Breast epithelium (tissue), 4 donors: Measurements from ENCODE around the gene MAP4. TPM values are rescaled to one million over a fixed set of nuclear protein-coding genes. Genes with fewer than 3 reads are reported as not detected.

Source experiments
- DNase-seq, 2 donors: peaks; one replicate each; pipeline ENCODE4 v3.0.0-alpha.2; 2019; ENCODE audit warnings: low spot score in 2 of 2
- H3K27ac ChIP-seq, 2 donors: fragments of 200-600 bp; sonication (generic) in 1 of 2; one replicate each; pipeline ENCODE4 v1.5.1; 2016 to 2019; ENCODE audit warnings: mild to moderate bottlenecking in 1 of 2
- H3K27me3 ChIP-seq, 2 donors: fragments of 200-600 bp; sonication (generic) in 1 of 2; one replicate each; pipeline versions ENCODE4 v1.5.1 to v1.6.0; 2017 to 2019; ENCODE audit warnings: control low read depth in 1 of 2, mild to moderate bottlenecking in 1 of 2
- H3K36me3 ChIP-seq: fragments of 200-600 bp; one replicate; pipeline ENCODE4 v1.5.1; 2019
- H3K4me1 ChIP-seq, 2 donors: fragments of 200-600 bp; sonication (generic); one replicate each; pipeline ENCODE4 v1.5.1; 2016 to 2019; ENCODE audit warnings: control low read depth in 1 of 2
- H3K4me3 ChIP-seq, 3 donors: fragments of 200-600 bp; sonication (generic); 1 replicate in 2 of 3; 2 replicates in 1 of 3; pipeline ENCODE4 v1.5.1; 2016 to 2019; ENCODE audit warnings: mild to moderate bottlenecking in 3 of 3, moderate library complexity in 2 of 3
- H3K9me3 ChIP-seq, 2 donors: fragments of 200-600 bp; sonication (generic) in 1 of 2; one replicate each; pipeline ENCODE4 v1.5.1; 2016 to 2019; ENCODE audit warnings: control low read depth in 1 of 2
- POLR2A ChIP-seq: fragments of 450-650 bp; IDR thresholded peaks from one replicate; pipeline ENCODE4 v1.6.1; 2016; ENCODE audit warnings: antibody characterized with exemption, mild to moderate bottlenecking, moderate library complexity
- POLR2AphosphoS5 ChIP-seq, 3 donors: sonication (generic); formaldehyde crosslinking; IDR thresholded peaks; one replicate each; pipeline ENCODE4 v1.6.1; 2017; ENCODE audit warnings: antibody characterized with exemption in 3 of 3
- intact Hi-C: fragments of 100-400 bp; cut with DNase I; formaldehyde crosslinking; loops from one replicate; pipeline ENCODE4 v1.15.1; 2023; ENCODE audit warnings: low total_unique reads
- total RNA-seq, 3 donors: library from RNA; depleted of rRNA; stranded (reverse); fragments of >200 nt; gene quantifications; one replicate each; pipeline ENCODE4 v1.1.0, GENCODE V29; 2016
- TF ChIP-seq, protein P1 (sequence below), 3 donors: fragments of 450-650 bp; IDR thresholded peaks; one replicate each; pipeline ENCODE4 v1.5.1; 2016 to 2017; ENCODE audit warnings: antibody characterized with exemption in 3 of 3, mild to moderate bottlenecking in 3 of 3, moderate library complexity in 3 of 3

MAP4 gene
- total RNA-seq, 3 donors from 2014 or later, result 72.0 to 167 (median 99.0) TPM

DNA sequence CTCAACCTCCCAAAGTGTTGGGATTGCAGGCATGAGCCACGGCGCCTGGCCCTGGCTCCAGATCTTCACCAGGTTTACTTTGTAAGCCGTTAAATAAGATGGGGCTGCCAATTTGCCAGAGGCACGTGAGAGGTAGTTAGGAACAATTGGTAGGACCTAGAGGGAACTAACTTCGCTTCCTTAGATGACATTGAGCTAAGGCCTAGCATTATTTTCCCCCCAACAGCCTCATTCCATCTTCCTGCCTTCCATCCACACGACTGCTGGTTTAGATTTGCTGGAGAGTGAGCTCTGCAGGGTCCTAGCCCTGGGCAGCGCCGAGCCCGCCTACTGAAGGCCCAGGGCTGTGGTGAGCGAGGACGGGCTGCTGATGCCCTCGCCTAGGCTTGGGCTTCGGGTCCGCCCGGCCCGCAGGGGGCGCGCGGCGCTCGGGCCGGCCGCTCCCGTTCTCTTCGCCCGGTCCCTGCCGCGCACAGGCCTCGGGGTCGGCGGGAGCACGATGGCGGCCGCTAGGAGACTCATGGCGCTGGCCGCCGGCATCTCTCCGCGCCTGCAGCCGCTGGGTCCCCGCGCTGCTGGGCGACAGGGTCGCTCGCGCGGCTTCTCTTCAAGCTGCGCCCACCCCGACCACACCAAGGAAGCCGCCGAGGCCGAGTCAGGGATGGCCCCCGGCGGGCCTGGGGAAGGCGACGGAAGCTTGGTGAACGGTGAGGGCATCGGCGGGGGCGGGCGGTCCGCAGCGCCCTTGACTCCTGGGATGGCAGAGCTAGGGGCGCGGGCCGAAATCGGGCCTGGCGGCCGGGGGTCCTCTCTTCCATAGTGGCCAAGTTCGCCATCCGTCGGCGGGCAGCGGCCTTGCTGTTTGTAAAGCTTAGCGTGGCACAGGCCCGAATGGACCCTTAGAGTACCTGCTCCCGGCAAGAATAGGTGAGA is 191.4 kb downstream of the MAP4 start:
- H3K27ac ChIP-seq, result peak overlapping the region; percentile 79 to 85
- DNase-seq, result peak; percentile 38 to 73
- intact Hi-C loops, result no loop called here
- no peak for TF ChIP-seq POLR2A
- TF ChIP-seq, protein P1, sequence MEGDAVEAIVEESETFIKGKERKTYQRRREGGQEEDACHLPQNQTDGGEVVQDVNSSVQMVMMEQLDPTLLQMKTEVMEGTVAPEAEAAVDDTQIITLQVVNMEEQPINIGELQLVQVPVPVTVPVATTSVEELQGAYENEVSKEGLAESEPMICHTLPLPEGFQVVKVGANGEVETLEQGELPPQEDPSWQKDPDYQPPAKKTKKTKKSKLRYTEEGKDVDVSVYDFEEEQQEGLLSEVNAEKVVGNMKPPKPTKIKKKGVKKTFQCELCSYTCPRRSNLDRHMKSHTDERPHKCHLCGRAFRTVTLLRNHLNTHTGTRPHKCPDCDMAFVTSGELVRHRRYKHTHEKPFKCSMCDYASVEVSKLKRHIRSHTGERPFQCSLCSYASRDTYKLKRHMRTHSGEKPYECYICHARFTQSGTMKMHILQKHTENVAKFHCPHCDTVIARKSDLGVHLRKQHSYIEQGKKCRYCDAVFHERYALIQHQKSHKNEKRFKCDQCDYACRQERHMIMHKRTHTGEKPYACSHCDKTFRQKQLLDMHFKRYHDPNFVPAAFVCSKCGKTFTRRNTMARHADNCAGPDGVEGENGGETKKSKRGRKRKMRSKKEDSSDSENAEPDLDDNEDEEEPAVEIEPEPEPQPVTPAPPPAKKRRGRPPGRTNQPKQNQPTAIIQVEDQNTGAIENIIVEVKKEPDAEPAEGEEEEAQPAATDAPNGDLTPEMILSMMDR (IDR thresholded peaks at IDR 0.05), result peak; percentile 30 to 87 (median 47)
- TF ChIP-seq POLR2AphosphoS5 (IDR thresholded peaks at IDR 0.05), result peak; percentile 18 to 54 (median 39)
- no peaks in the 10 kb centered on the region for H3K27me3 ChIP-seq
- peaks cover 0 to 6% of the 10 kb centered on the region in 2 donors for H3K4me1 ChIP-seq
- H3K4me3 ChIP-seq, result peak overlapping the region; percentile 67 to 86 (median 80)
- no peaks in the 10 kb centered on the region for H3K36me3 ChIP-seq
- H3K9me3 ChIP-seq, result no peaks in the 10 kb centered on the region

DNA sequence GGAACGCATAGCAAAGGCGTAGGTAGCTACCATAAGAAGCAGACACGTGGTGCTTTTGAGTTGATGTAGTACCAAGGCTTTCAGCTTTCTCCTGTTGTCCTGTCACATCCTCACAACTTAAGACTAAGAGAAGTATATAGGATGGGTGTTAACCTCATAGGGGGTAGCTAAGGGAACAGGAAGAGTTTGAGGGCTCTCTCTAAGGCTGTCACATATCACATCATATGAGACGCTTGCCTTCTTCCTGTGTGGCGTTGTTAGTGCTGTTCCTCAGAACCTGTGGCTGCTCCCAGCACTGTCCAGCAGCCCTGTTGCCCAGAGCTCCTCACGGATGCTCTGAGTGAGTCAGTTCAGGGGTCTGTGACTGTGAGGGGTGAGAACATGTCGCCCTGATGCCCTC is 198.6 kb downstream of the MAP4 start:
- H3K9me3 ChIP-seq, result no peaks in the 10 kb centered on the region
- no peaks in the 10 kb centered on the region for H3K4me1 ChIP-seq
- intact Hi-C loops, result no loop called here
- no peak for TF ChIP-seq POLR2A
- TF ChIP-seq, protein P1 (IDR thresholded peaks at IDR 0.05), result no peak
- TF ChIP-seq POLR2AphosphoS5 (IDR thresholded peaks at IDR 0.05), result no peak
- no peaks in the 10 kb centered on the region for H3K36me3 ChIP-seq
- no peak for DNase-seq
- no peaks in the 10 kb centered on the region for H3K27me3 ChIP-seq
- no peak overlapping the region for H3K4me3 ChIP-seq
- no peak overlapping the region for H3K27ac ChIP-seq

DNA sequence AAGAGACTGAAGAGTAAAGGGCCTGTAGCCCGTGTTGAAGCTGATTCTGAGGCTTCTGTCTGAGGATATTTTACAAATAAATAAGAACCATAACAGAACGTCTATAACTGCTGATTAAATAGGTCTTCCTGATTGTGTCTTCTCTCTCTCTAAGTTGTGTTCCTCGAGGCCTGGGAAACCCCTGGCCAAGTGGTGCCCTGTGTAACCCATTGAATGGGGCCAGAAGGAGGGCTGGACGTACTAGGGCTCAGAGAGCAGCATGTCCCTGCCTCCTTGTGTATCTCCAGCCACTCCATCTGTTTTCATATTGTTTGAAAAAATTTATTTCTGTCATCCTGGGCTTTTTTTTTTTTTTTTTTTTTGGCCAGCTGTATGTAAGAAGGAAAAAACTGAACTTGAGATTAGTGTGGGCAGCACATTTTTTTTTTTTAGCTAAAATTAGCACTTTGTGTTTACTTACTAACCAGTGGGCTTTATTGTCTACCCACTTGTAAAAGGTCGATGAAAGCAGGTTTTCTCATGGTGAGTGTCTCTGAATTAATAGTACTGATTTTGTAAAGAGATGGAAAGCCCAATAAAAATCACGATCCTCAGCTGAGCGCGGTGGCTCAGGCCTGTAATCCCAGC is 202.6 kb downstream of the MAP4 start:
- TF ChIP-seq POLR2A, result no peak
- Histone ChIP-seq H3K4me1 (no peaks in the 10 kb centered on the region), H3K9me3 (no peaks in the 10 kb centered on the region), H3K36me3 (no peaks in the 10 kb centered on the region), H3K27ac (no peak overlapping the region), H3K4me3 (no peak overlapping the region), H3K27me3 (no peaks in the 10 kb centered on the region)
- intact Hi-C loops, result no loop called here
- DNase-seq, result no peak

DNA sequence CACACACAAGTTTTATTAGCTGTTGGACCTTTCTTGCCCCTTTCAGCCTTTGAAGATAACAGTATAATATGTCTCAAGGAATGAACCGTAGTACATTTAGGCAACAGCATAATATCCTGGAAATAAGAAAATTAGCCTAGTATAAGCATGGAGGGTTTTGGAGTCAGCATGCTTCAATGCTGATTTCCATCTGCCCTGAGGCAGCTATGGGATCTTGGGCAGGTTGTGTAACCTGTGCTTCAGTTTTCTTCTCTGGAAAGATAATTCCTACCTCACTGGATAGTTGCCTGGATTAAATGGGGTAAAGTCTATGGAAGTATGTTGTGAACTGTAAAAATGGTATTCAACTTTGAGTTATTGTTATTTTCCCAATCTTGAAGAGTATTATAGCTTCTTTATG is 211.6 kb downstream of the MAP4 start:
- no peak for DNase-seq
- TF ChIP-seq POLR2A, result no peak
- no peak for TF ChIP-seq POLR2AphosphoS5 (IDR thresholded peaks at IDR 0.05)
- TF ChIP-seq, protein P1 (IDR thresholded peaks at IDR 0.05), result no peak
- no peak overlapping the region for H3K4me3 ChIP-seq
- intact Hi-C loops, result no loop called here
- no peaks in the 10 kb centered on the region for H3K36me3 ChIP-seq
- no peaks in the 10 kb centered on the region for H3K9me3 ChIP-seq
- H3K27ac ChIP-seq, result no peak overlapping the region
- no peaks in the 10 kb centered on the region for H3K27me3 ChIP-seq
- H3K4me1 ChIP-seq, result peaks cover 4 to 9% of the 10 kb centered on the region in 2 donors

DNA sequence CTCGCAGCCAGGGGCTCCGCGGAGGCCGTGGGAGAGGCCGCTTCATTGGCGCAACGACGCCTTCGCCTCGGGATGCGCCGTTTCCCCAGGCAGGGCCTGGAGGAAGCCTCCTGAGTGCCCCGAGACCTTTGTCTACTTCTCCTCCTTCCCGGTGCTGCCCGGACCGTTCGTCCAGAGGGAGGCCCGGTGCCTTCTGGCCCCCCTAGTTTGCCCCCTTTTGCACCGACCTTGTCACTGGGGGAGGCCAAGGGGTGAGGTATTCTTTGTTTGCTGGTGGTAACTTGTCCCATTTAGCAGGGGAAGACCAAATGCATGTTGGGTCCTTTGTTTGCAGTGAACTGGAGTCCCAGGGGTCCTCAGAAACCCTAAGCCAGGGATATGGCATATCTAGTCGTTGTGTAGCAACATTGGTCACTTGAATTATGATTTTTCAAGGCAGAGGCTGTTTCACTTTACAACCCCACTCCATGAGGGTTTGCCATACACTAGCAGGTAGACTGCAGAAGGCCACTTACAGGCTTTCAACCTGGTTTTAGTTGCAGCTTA is 212.7 kb downstream of the MAP4 start:
- no peaks in the 10 kb centered on the region for H3K27me3 ChIP-seq
- peak overlapping the region; percentile 77 to 91 (median 80) for H3K4me3 ChIP-seq
- H3K27ac ChIP-seq, result peak overlapping the region; percentile 92 to 94
- H3K36me3 ChIP-seq, result no peaks in the 10 kb centered on the region
- DNase-seq, result no peak
- intact Hi-C loops, result no loop called here
- no peaks in the 10 kb centered on the region for H3K9me3 ChIP-seq
- H3K4me1 ChIP-seq, result peaks cover 4 to 9% of the 10 kb centered on the region in 2 donors
- TF ChIP-seq, protein P1 (IDR thresholded peaks at IDR 0.05), result no peak
- no peak for TF ChIP-seq POLR2AphosphoS5 (IDR thresholded peaks at IDR 0.05)
- TF ChIP-seq POLR2A, result no peak
